Endothelial cell of umbilical vein (primary cell): ENCODE data around the gene PARP8. TPM values are rescaled to one million over a fixed set of nuclear protein-coding genes. Genes with fewer than 3 reads are reported as not detected.

Source experiments
- BruUV-seq: library from RNA; stranded (reverse); fragments of 400-500 nt; replicated peaks from 2 replicates; lab custom pipeline; 2021; lab: Mats Ljungman, UMichigan
- CTCF ChIA-PET: fragments of 300-600, 350-600 bp; sonication (Branson Sonifier 250); formaldehyde crosslinking; loops from one replicate; lab custom pipeline; 2021; ENCODE audit warnings: antibody characterized with exemption, inconsistent platforms; lab: Charles Lee
- POLR2A ChIA-PET: fragments of 300-600, 350-600 bp; sonication (Branson Sonifier 250); formaldehyde crosslinking; loops from one replicate; lab custom pipeline; 2021; ENCODE audit warnings: antibody characterized with exemption, inconsistent platforms; lab: Charles Lee
- DNase-seq: peaks from one replicate; pipeline ENCODE4 v3.0.0-alpha.2; 2011; ENCODE audit warnings: low read depth, low spot score
- FAIRE-seq: peaks from 2 replicates; lab custom pipeline; 2011; peaks lifted over from hg19 to GRCh38; lab: Jason Lieb, UNC
- H2AFZ ChIP-seq: 2 replicates; pipeline ENCODE4 v1.6.0; 2012; ENCODE audit warnings: low read depth, low read length, control low read depth, inconsistent platforms
- H3K27ac ChIP-seq: 2 replicates; pipeline ENCODE4 v1.5.1; 2011; ENCODE audit warnings: low read depth, mild to moderate bottlenecking, control low read depth, low read length, moderate library complexity; ENCODE audit not compliant: insufficient read depth
- H3K27me3 ChIP-seq, 2 experiments: 2 replicates each; pipeline versions ENCODE4 v1.6.0 to v1.6.1; 2011; ENCODE audit warnings: low read length in 2 of 2, mixed read lengths in 1 of 2; ENCODE audit not compliant: control insufficient read depth in 2 of 2, insufficient read depth in 2 of 2
- H3K36me3 ChIP-seq, 2 experiments: 2 replicates in 1 of 2; 3 replicates in 1 of 2; pipeline ENCODE4 v1.5.1; 2011; ENCODE audit warnings: low read length in 2 of 2, mild to moderate bottlenecking in 1 of 2, moderate library complexity in 1 of 2; ENCODE audit not compliant: control insufficient read depth in 2 of 2, insufficient read depth in 2 of 2; ENCODE audit errors: extremely low read depth in 1 of 2
- H3K4me1 ChIP-seq: 3 replicates; pipeline ENCODE4 v1.5.1; 2011; ENCODE audit warnings: mild to moderate bottlenecking, low read length; ENCODE audit not compliant: control insufficient read depth, insufficient read depth; ENCODE audit errors: extremely low read depth
- H3K4me2 ChIP-seq: 2 replicates; pipeline ENCODE4 v1.6.1; 2011; ENCODE audit warnings: low read length, control low read depth, mixed read lengths; ENCODE audit not compliant: insufficient read depth
- H3K4me3 ChIP-seq, 3 experiments: fragments of 200-600 bp in 1 of 3; sonication (generic), shearing (Covaris generic) in 1 of 3; replicated peaks in 1 of 3; 2 replicates each; pipeline ENCODE4 v1.5.1; 2011 to 2016; ENCODE audit warnings: control low read depth in 3 of 3, low read length in 3 of 3, mild to moderate bottlenecking in 2 of 3, inconsistent platforms in 1 of 3, low read depth in 1 of 3, moderate library complexity in 1 of 3; ENCODE audit not compliant: insufficient read depth in 1 of 3
- H3K79me2 ChIP-seq: 2 replicates; pipeline ENCODE4 v1.6.0; 2012; ENCODE audit warnings: low read length, inconsistent platforms; ENCODE audit not compliant: control insufficient read depth, insufficient read depth
- H3K9ac ChIP-seq: replicated peaks from 2 replicates; pipeline ENCODE3; 2011; ENCODE audit warnings: low read length, control low read depth; ENCODE audit not compliant: insufficient read depth; ENCODE audit errors: extremely low read depth
- H3K9me1 ChIP-seq: replicated peaks from 3 replicates; pipeline ENCODE4 v1.6.0; 2011; ENCODE audit warnings: mild to moderate bottlenecking, low read length; ENCODE audit not compliant: control insufficient read depth, insufficient read depth; ENCODE audit errors: extremely low read depth
- H3K9me3 ChIP-seq: replicated peaks from 2 replicates; pipeline ENCODE4 v1.5.1; 2012; ENCODE audit warnings: low read length, inconsistent platforms; ENCODE audit not compliant: control insufficient read depth, insufficient read depth
- H4K20me1 ChIP-seq: replicated peaks from 2 replicates; pipeline ENCODE3; 2011; ENCODE audit warnings: mild to moderate bottlenecking, low read length; ENCODE audit not compliant: control insufficient read depth, insufficient read depth; ENCODE audit errors: extremely low read depth
- CTCF ChIP-seq, 2 donors: IDR thresholded peaks; 1 replicate in 1 of 2; 2 replicates in 1 of 2; pipeline ENCODE4 v1.5.1; 2011; ENCODE audit warnings: low read length in 2 of 2, mild to moderate bottlenecking in 2 of 2, moderate library complexity in 2 of 2, control low read depth in 1 of 2, inconsistent platforms in 1 of 2, low read depth in 1 of 2; ENCODE audit not compliant: insufficient read depth in 1 of 2; ENCODE audit errors: extremely low read depth in 1 of 2
- EZH2 ChIP-seq: IDR thresholded peaks from 2 replicates; pipeline ENCODE4 v1.6.1; 2012; ENCODE audit warnings: borderline replicate concordance, low read depth, mild to moderate bottlenecking, moderate library complexity, low read length, inconsistent platforms; ENCODE audit not compliant: severe bottlenecking
- FOS ChIP-seq: IDR thresholded peaks from 2 replicates; pipeline ENCODE4 v1.6.1; 2011; ENCODE audit warnings: mild to moderate bottlenecking, low read length, moderate library complexity, borderline replicate concordance; ENCODE audit not compliant: insufficient read depth
- GATA2 ChIP-seq: IDR thresholded peaks from 2 replicates; pipeline ENCODE4 v1.7.0; 2011; ENCODE audit warnings: low read depth, mild to moderate bottlenecking, moderate library complexity, mixed read lengths, low read length; ENCODE audit not compliant: insufficient read length, insufficient read depth
- JUN ChIP-seq: IDR thresholded peaks from 2 replicates; pipeline ENCODE4 v1.6.1; 2011; ENCODE audit warnings: borderline replicate concordance, low read depth; ENCODE audit not compliant: insufficient read length, insufficient read depth
- MYC ChIP-seq: IDR thresholded peaks from one replicate; pipeline ENCODE4 v1.6.1; 2011; ENCODE audit warnings: mild to moderate bottlenecking, low read depth, low read length
- dilution Hi-C: fragments of 300-500 bp; cut with MboI; formaldehyde crosslinking; loops from one replicate; pipeline ENCODE4 v1.15.0; 2019; ENCODE audit warnings: low sequenced_read_pairs; ENCODE audit not compliant: extremely low pct_ligation_motif_present
- intact Hi-C: fragments of 100-400 bp; cut with micrococcal nuclease; formaldehyde crosslinking; loops from one replicate; pipeline ENCODE4 v1.10.0; 2022
- polyA plus RNA-seq, 4 experiments: library from polyadenylated mRNA; depleted of rRNA in 3 of 4; stranded (reverse) in 3 of 4; unstranded in 1 of 4; fragments of >200 nt; gene quantifications; 2 replicates each; pipeline versions ENCODE4 v1.2.1 to v1.2.3, GENCODE V29; 2011 to 2012; ENCODE audit warnings: missing spikeins in 1 of 4
- total RNA-seq: library from RNA; stranded (reverse); gene quantifications from 2 replicates; pipeline ENCODE4 v1.2.3, GENCODE V29; 2021

PARP8 gene
- total and polyA plus RNA-seq, 2 donors (not counting 3 experiments of a cell fraction or from before 2014, with no cell fraction given) = 0.03 to 0.60 TPM

- TF ChIP-seq EZH2 (no peak), FOS (no peak), GATA2 (no peak)
- Histone ChIP-seq H3K9ac (no peak overlapping the region), H3K9me1 (no peaks in the 10 kb centered on the region), H3K4me2 (no peak overlapping the region), H4K20me1 (no peaks in the 10 kb centered on the region), H2AFZ (no peak overlapping the region), H3K79me2 (no peaks in the 10 kb centered on the region), H3K27me3 (no peaks in the 10 kb centered on the region), H3K9me3 (no peaks in the 10 kb centered on the region), H3K4me3 (no peak overlapping the region), H3K27ac (no peak overlapping the region), H3K36me3 (no peaks in the 10 kb centered on the region), H3K4me1 (no peaks in the 10 kb centered on the region)
- intact Hi-C loops = no loop called here
- dilution Hi-C loops = no loop called here
- no TSS peak for BruUV-seq
- no peak for FAIRE-seq
- ChIA-PET POLR2A (no interaction called here), CTCF (no interaction called here)
- no peak for DNase-seq
These were observed 8.2 kb upstream of the PARP8 start for GRCh38 chr5:50658246-50658645.

GRCh38 chr5:50663636-50664035 is 2.8 kb upstream of the PARP8 start:
- dilution Hi-C loops (no loop called here), intact Hi-C loops (no loop called here)
- H3K9me1 ChIP-seq = no peaks in the 10 kb centered on the region
- ChIA-PET POLR2A (no interaction called here), CTCF (no interaction called here)
- no peak overlapping the region for H2AFZ ChIP-seq
- H3K9me3 ChIP-seq = no peaks in the 10 kb centered on the region
- no TSS peak for BruUV-seq
- H3K79me2 ChIP-seq = no peaks in the 10 kb centered on the region
- H3K4me3 ChIP-seq = no peak overlapping the region
- H3K4me2 ChIP-seq = no peak overlapping the region
- TF ChIP-seq JUN = no peak
- no peak for TF ChIP-seq CTCF (IDR thresholded peaks at IDR 0.05; ENCODE audit: extremely low read depth in 1 of 2, insufficient read depth in 1 of 2, low read depth in 1 of 2, low read length in 2 of 2)
- TF ChIP-seq EZH2 = no peak
- TF ChIP-seq MYC = no peak
- no peak overlapping the region for H3K27ac ChIP-seq
- FAIRE-seq (no peak), DNase-seq (no peak)
- no peak overlapping the region for H3K9ac ChIP-seq
- H3K36me3 ChIP-seq = no peaks in the 10 kb centered on the region
- peaks cover 4 to 10% of the 10 kb centered on the region in 2 experiments for H3K27me3 ChIP-seq
- no peaks in the 10 kb centered on the region for H4K20me1 ChIP-seq
- H3K4me1 ChIP-seq = peaks cover 8% of the 10 kb centered on the region
